GM23248 (cell line): ENCODE data around the gene PRICKLE2. TPM values are rescaled to one million over a fixed set of nuclear protein-coding genes. Genes with fewer than 3 reads are reported as not detected.
A peak's percentile ranks its signal among the peaks of the same experiment; 100 is the strongest.

Source experiments
- DNase-seq: peaks from one replicate; pipeline ENCODE4 v3.0.0-alpha.2; 2015
- H2AFZ ChIP-seq: fragments of 200-600 bp; sonication (generic); 2 replicates; pipeline ENCODE4 v1.6.1; 2016; ENCODE audit warnings: antibody characterized with exemption
- H3F3A ChIP-seq: fragments of 200-600 bp; sonication (generic); 2 replicates; pipeline ENCODE4 v1.6.1; 2016; ENCODE audit warnings: mild to moderate bottlenecking, antibody characterized with exemption, mixed run types; ENCODE audit not compliant: insufficient read depth
- H3K27ac ChIP-seq: fragments of 200-600 bp; sonication (generic); 2 replicates; pipeline ENCODE4 v1.5.1; 2016; ENCODE audit warnings: mild to moderate bottlenecking
- H3K27me3 ChIP-seq: fragments of 200-600 bp; sonication (generic); replicated peaks from 2 replicates; pipeline ENCODE4 v1.6.1; 2016; ENCODE audit warnings: mild to moderate bottlenecking; ENCODE audit not compliant: insufficient read depth
- H3K36me3 ChIP-seq: fragments of 200-600 bp; sonication (generic); 2 replicates; pipeline ENCODE4 v1.6.1; 2016; ENCODE audit warnings: low read depth, mild to moderate bottlenecking
- H3K4me1 ChIP-seq: fragments of 200-600 bp; sonication (generic); 2 replicates; pipeline ENCODE4 v1.6.1; 2016; ENCODE audit warnings: mild to moderate bottlenecking; ENCODE audit not compliant: insufficient read depth
- H3K4me2 ChIP-seq: fragments of 200-600 bp; sonication (generic); one replicate; pipeline ENCODE4 v1.6.1; 2016; ENCODE audit warnings: mild to moderate bottlenecking; ENCODE audit not compliant: unreplicated experiment
- H3K4me3 ChIP-seq: fragments of 200-600 bp; sonication (generic); 2 replicates; pipeline ENCODE4 v1.5.1; 2016; ENCODE audit warnings: mild to moderate bottlenecking
- H3K79me2 ChIP-seq: fragments of 200-600 bp; sonication (generic); 2 replicates; pipeline ENCODE4 v1.6.1; 2016; ENCODE audit warnings: mild to moderate bottlenecking; ENCODE audit not compliant: insufficient read depth
- H3K9ac ChIP-seq: fragments of 200-600 bp; sonication (generic); 2 replicates; pipeline ENCODE4 v1.6.1; 2016; ENCODE audit warnings: mild to moderate bottlenecking
- H3K9me2 ChIP-seq: fragments of 200-600 bp; sonication (generic); 2 replicates; pipeline ENCODE4 v1.6.1; 2016; ENCODE audit warnings: mixed run types, mild to moderate bottlenecking, moderate library complexity; ENCODE audit not compliant: insufficient read depth
- H3K9me3 ChIP-seq: fragments of 200-600 bp; sonication (generic); one replicate; pipeline ENCODE4 v1.6.1; 2017; ENCODE audit warnings: low read depth
- H4K20me1 ChIP-seq: fragments of 200-600 bp; sonication (generic); 2 replicates; pipeline ENCODE4 v1.6.0; 2016; ENCODE audit not compliant: insufficient read depth
- EZH2 ChIP-seq: fragments of 200-600 bp; sonication (generic); IDR thresholded peaks from 2 replicates; pipeline ENCODE4 v1.6.1; 2018; ENCODE audit warnings: antibody characterized with exemption, mild to moderate bottlenecking; ENCODE audit not compliant: insufficient read depth, poor library complexity, severe bottlenecking
- EZH2phosphoT487 ChIP-seq: fragments of 200-600 bp; sonication (generic); IDR thresholded peaks from 2 replicates; pipeline ENCODE4 v1.6.1; 2018; ENCODE audit warnings: antibody characterized with exemption, moderate library complexity, mild to moderate bottlenecking, low read depth; ENCODE audit not compliant: insufficient read depth
- WGBS, 2 experiments: methylation state at CpG; one replicate each; pipeline ENCODE4 v1.1.6; 2015 to 2017; ENCODE audit warnings: low lambda C conversion rate in 2 of 2, low coverage in 1 of 2; ENCODE audit errors: missing lambda C conversion rate in 2 of 2; 5-methylcytosine and 5-hydroxymethylcytosine counted together
- in situ Hi-C: fragments of 300-500 bp; cut with MboI; formaldehyde crosslinking; loops from 2 replicates; pipeline ENCODE4 v1.15.0; 2020
- polyA plus RNA-seq: library from polyadenylated mRNA; unstranded; fragments of >200 nt; fragmentation: Nextera tagmentation; extraction: Ambion mirVana; gene quantifications from 2 replicates; pipeline ENCODE4 v1.2.1, GENCODE V29; 2016
- total RNA-seq: library from RNA; depleted of rRNA; stranded (reverse); fragments of >200 nt; shearing (Covaris generic); gene quantifications from 2 replicates; pipeline ENCODE4 v1.2.3, GENCODE V29; 2014

Gene PRICKLE2
- total and polyA plus RNA-seq, 2 experiments from 2014 or later, result 7.3 to 19.6 TPM

DNA sequence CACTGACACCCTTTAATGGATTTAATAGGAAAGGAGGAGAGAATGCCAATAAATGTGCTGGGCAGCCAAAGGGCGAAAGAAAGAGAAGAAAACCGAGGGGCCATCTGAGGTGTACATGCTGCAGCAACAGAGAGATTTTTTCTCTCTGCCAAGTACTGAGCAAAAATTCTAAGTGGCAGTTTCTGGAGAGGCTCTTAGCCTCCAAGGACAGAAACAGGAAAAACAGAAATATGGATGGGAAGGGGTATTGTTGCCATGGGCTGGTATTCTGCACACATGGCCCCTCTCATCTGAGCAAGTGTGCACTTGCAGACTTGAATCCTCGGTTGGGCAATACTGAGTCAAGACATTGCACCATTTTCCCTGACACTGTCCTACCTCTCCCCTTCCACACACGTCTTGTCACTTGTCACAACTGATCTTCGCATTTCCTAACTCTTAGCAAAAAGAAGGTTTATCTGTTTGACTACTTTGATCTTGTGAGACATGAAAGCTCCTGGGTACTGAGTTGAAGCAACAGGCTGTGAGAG, 73.9 kb downstream of the PRICKLE2 start:
- peaks cover 20% of the 10 kb centered on the region for H3F3A ChIP-seq
- peaks cover 39% of the 10 kb centered on the region for H3K36me3 ChIP-seq
- H3K27ac ChIP-seq, result peak overlapping the region; percentile 26; the same call in 1 of the 2 replicates
- in situ Hi-C loops, result no loop called here
- H3K9me2 ChIP-seq, result no peaks in the 10 kb centered on the region
- H3K4me2 ChIP-seq, result no peak overlapping the region
- peaks cover 8% of the 10 kb centered on the region for H3K4me1 ChIP-seq
- no peak overlapping the region for H3K4me3 ChIP-seq
- no peak for DNase-seq
- peak overlapping the region; percentile 64 for H3K9ac ChIP-seq
- H2AFZ ChIP-seq, result no peak overlapping the region
- TF ChIP-seq EZH2phosphoT487 (no peak), EZH2 (no peak)
- H3K79me2 ChIP-seq, result peaks cover 16% of the 10 kb centered on the region
- H4K20me1 ChIP-seq, result no peaks in the 10 kb centered on the region
- H3K27me3 ChIP-seq, result no peaks in the 10 kb centered on the region
- WGBS, 2 experiments, result 87 to 89% methylated on average over 5 of the region's 5 CpGs
- no peaks in the 10 kb centered on the region for H3K9me3 ChIP-seq

DNA sequence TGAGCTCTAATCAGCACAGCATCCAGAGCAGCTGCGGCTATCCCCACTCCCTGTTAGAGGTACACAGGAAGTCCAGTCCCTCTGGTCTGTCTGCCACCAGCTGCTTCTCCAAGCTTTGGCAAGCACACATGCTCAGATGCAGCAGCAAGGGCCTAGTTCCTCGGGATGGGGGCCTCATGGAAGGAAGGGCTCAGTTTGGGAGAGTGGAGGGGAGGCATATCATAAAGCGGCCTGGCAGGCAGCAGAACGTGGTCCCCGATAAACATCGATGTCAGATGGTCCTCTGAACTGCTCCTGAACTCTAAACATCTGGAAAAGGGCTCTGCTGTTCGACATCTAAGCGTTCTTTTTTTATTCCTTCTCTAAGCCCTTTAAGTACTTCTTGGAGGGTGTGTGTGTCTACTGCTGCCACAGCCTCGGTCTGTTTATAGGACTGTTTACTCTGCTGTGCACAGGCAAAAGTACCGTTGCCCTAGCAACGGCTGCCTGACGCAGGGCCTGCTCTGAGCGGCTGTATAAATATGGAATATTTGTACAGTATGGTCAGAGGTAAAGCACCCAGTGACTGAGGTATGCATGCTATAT, 74.6 kb downstream of the PRICKLE2 start:
- WGBS, 2 experiments, result 23 to 27% methylated on average over 13 of the region's 13 CpGs
- peaks cover 39% of the 10 kb centered on the region for H3K36me3 ChIP-seq
- H3K27me3 ChIP-seq, result no peaks in the 10 kb centered on the region
- TF ChIP-seq EZH2, result no peak
- no peak for TF ChIP-seq EZH2phosphoT487
- H3K4me3 ChIP-seq, result no peak overlapping the region
- DNase-seq, result peak; percentile 84
- peaks cover 8% of the 10 kb centered on the region for H3K4me1 ChIP-seq
- no peak overlapping the region for H2AFZ ChIP-seq
- peaks cover 16% of the 10 kb centered on the region for H3F3A ChIP-seq
- peak overlapping the region; percentile 64 for H3K9ac ChIP-seq
- H3K4me2 ChIP-seq, result no peak overlapping the region
- peak overlapping the region; percentile 36; the same call in 1 of the 2 replicates for H3K27ac ChIP-seq
- in situ Hi-C loops, result no loop called here
- no peaks in the 10 kb centered on the region for H4K20me1 ChIP-seq
- H3K9me2 ChIP-seq, result no peaks in the 10 kb centered on the region
- peaks cover 20% of the 10 kb centered on the region for H3K79me2 ChIP-seq
- H3K9me3 ChIP-seq, result no peaks in the 10 kb centered on the region

DNA sequence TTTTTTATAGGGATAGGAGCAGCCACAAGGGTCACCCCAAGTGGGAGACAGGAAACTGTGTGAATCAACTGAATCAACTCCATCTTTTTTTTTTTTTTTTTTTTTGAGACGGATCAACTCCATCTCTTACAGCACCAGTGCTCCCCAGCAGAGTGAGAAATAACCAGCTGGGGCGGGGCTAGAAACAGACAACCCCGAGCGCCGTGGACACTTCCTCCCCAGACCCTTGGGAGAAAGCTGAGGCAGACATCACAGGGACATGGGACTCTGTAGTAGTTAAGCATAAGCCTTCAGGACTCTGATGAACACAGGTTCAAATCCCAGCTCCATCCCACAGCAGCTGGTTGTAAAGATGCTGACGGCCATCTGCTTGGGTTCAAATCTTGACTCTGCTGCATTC, 75.4 kb downstream of the PRICKLE2 start:
- Histone ChIP-seq H2AFZ (no peak overlapping the region), H3K27ac (no peak overlapping the region), H3K79me2 (peaks cover 25% of the 10 kb centered on the region), H4K20me1 (no peaks in the 10 kb centered on the region), H3K27me3 (no peaks in the 10 kb centered on the region), H3K4me1 (peaks cover 8% of the 10 kb centered on the region), H3K9me3 (no peaks in the 10 kb centered on the region), H3K9me2 (no peaks in the 10 kb centered on the region), H3K4me3 (no peak overlapping the region), H3K4me2 (no peak overlapping the region), H3F3A (peaks cover 11% of the 10 kb centered on the region; the same call in 1 of the 2 replicates), H3K9ac (no peak overlapping the region), H3K36me3 (peaks cover 35% of the 10 kb centered on the region)
- TF ChIP-seq EZH2phosphoT487 (no peak), EZH2 (no peak)
- no peak for DNase-seq
- WGBS, 2 experiments, result 89 to 91% methylated on average over 6 of the region's 6 CpGs
- in situ Hi-C loops, result no loop called here

DNA sequence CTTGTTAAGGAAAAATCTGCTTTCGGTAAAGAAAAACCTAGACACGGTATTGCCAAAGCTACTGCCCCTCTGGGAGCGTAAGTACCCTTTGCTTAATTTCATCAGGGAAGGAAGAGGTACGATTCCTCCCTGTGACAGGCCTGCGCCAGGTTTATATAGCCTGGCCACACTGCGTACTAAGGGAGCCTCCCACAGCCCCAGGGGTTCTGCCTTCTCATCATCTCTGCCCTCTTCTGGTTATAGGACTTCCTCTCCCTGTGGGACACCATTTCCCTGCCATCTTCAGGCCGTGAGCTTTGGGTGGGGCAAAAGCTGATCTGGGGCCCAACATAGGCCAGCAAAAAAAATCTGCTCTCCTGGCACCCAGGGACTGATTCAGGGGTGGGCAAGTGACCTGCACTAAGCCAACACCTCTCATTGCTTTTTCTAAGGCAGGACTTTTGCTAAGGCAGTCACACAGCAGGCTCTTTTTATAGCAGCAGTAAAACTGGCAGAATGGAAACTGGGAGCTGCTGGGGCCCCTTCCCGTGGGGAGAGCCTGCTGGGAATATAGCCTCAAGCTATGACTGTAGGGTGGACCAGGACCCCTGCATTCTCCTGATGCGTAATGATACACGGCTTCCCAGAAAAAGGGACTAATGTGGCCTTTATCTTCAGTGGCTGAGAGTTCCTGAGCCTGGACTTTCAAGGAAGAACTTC, 76.2 kb downstream of the PRICKLE2 start:
- H3K9me3 ChIP-seq, result no peaks in the 10 kb centered on the region
- DNase-seq, result no peak
- no peak overlapping the region for H3K27ac ChIP-seq
- no peak for TF ChIP-seq EZH2phosphoT487
- TF ChIP-seq EZH2, result no peak
- no peaks in the 10 kb centered on the region for H4K20me1 ChIP-seq
- no peak overlapping the region for H3K4me3 ChIP-seq
- peaks cover 35% of the 10 kb centered on the region for H3K36me3 ChIP-seq
- peaks cover 13% of the 10 kb centered on the region for H3K4me1 ChIP-seq
- peaks cover 25% of the 10 kb centered on the region for H3K79me2 ChIP-seq
- H3K9ac ChIP-seq, result no peak overlapping the region
- H3K27me3 ChIP-seq, result no peaks in the 10 kb centered on the region
- H3K9me2 ChIP-seq, result no peaks in the 10 kb centered on the region
- no peak overlapping the region for H3K4me2 ChIP-seq
- H2AFZ ChIP-seq, result no peak overlapping the region
- 89 to 92% methylated on average over 10 of the region's 10 CpGs for WGBS, 2 experiments
- H3F3A ChIP-seq, result peaks cover 17% of the 10 kb centered on the region
- in situ Hi-C loops, result no loop called here
